Gastrocnemius medialis (tissue), 4 donors: ENCODE results near the gene CHST8. TPM values are rescaled to one million over a fixed set of nuclear protein-coding genes. Genes with fewer than 3 reads are reported as not detected.

Experiments
- ATAC-seq, 2 donors: fragments of 150-250 bp; one replicate each; pipeline ENCODE4 v1.9.1; 2016
- DNase-seq, 2 donors: peaks; one replicate each; pipeline ENCODE4 v3.0.0-alpha.2; 2019
- H3K27ac ChIP-seq, 4 donors: fragments of 200-600 bp; sonication (generic); 1 replicate in 1 of 4; 2 replicates in 3 of 4; pipeline ENCODE4 v1.5.1; 2016 to 2018; ENCODE audit warnings: mild to moderate bottlenecking in 2 of 4, moderate library complexity in 1 of 4
- H3K27me3 ChIP-seq, 3 donors: fragments of 200-600 bp; sonication (generic) in 2 of 3; 1 replicate in 1 of 3; 2 replicates in 2 of 3; pipeline versions ENCODE4 v1.5.1 to v1.6.0; 2016 to 2019; ENCODE audit warnings: mild to moderate bottlenecking in 1 of 3, moderate library complexity in 1 of 3
- H3K36me3 ChIP-seq, 2 donors: fragments of 200-600 bp; sonication (generic) in 1 of 2; one replicate each; pipeline ENCODE4 v1.5.1; 2017 to 2018
- H3K4me1 ChIP-seq, 2 donors: fragments of 200-600 bp; sonication (generic) in 1 of 2; one replicate each; pipeline ENCODE4 v1.5.1; 2016 to 2017; ENCODE audit warnings: mild to moderate bottlenecking in 2 of 2
- H3K4me3 ChIP-seq, 4 donors: fragments of 200-600 bp; sonication (generic) in 3 of 4; 1 replicate in 1 of 4; 2 replicates in 3 of 4; pipeline ENCODE4 v1.5.1; 2016 to 2019; ENCODE audit warnings: mild to moderate bottlenecking in 2 of 4
- H3K9me3 ChIP-seq, 3 donors: fragments of 200-600 bp; sonication (generic) in 2 of 3; 1 replicate in 1 of 3; 2 replicates in 2 of 3; pipeline ENCODE4 v1.5.1; 2016 to 2019
- CTCF ChIP-seq, 5 experiments: fragments of 450-650 bp in 3 of 5; fragments of 200-600 bp in 2 of 5; sonication (generic) in 2 of 5; IDR thresholded peaks in 4 of 5; conservative IDR thresholded peaks in 1 of 5; 1 replicate in 4 of 5; 2 replicates in 1 of 5; pipeline ENCODE4 v1.5.1; 2016 to 2019; ENCODE audit warnings: antibody characterized with exemption in 5 of 5, mild to moderate bottlenecking in 3 of 5, moderate library complexity in 3 of 5
- POLR2A ChIP-seq, 2 donors: fragments of 450-650 bp; IDR thresholded peaks; one replicate each; pipeline ENCODE4 v1.6.1; 2017; ENCODE audit warnings: antibody characterized with exemption in 2 of 2, mild to moderate bottlenecking in 2 of 2, moderate library complexity in 2 of 2
- in situ Hi-C, 4 donors: fragments of 200-750 bp; cut with MboI; loops; one replicate each; pipeline versions ENCODE4 v1.15.0 to v1.8.0; 2017; ENCODE audit warnings: low sequenced_read_pairs in 4 of 4
- intact Hi-C: fragments of 100-400 bp; cut with DNase I; formaldehyde crosslinking; loops from one replicate; pipeline ENCODE4 v1.15.1; 2023; ENCODE audit warnings: low total_unique reads
- total RNA-seq, 4 donors: library from RNA; depleted of rRNA; stranded (reverse); fragments of >200 nt; gene quantifications; one replicate each; pipeline versions ENCODE4 v1.1.0 to v1.2.3, GENCODE V29; 2016

The CHST8 gene
- total RNA-seq, 4 donors from 2014 or later: 0.29 to 0.46 TPM; not detected in 2

GRCh38 chr19:33677745-33678426 is 56.1 kb downstream of the CHST8 start:
- ATAC-seq (no peak), DNase-seq (no peak)
- intact Hi-C loops: no loop called here
- Histone ChIP-seq H3K27me3 (peaks cover 0 to 2% (median 2%) of the 10 kb centered on the region in 3 donors), H3K27ac (no peak overlapping the region), H3K4me3 (no peak overlapping the region), H3K36me3 (no peaks in the 10 kb centered on the region), H3K4me1 (no peaks in the 10 kb centered on the region), H3K9me3 (no peaks in the 10 kb centered on the region)
- in situ Hi-C loops: no loop called here
- TF ChIP-seq POLR2A (IDR thresholded peaks at IDR 0.05) (no peak), CTCF (IDR thresholded peaks at IDR 0.05 in 4 of 5, conservative IDR thresholded peaks at IDR 0.05 in 1 of 5) (no peak)

- intact Hi-C loops: no loop called here
- peaks cover under 1 to 11% (median 10%) of the 10 kb centered on the region in 3 donors for H3K27me3 ChIP-seq
- no peak overlapping the region for H3K4me3 ChIP-seq
- H3K9me3 ChIP-seq: no peaks in the 10 kb centered on the region
- H3K4me1 ChIP-seq: no peaks in the 10 kb centered on the region
- no peak overlapping the region for H3K27ac ChIP-seq
- TF ChIP-seq POLR2A (IDR thresholded peaks at IDR 0.05): no peak
- no peak for TF ChIP-seq CTCF (IDR thresholded peaks at IDR 0.05 in 4 of 5, conservative IDR thresholded peaks at IDR 0.05 in 1 of 5)
- H3K36me3 ChIP-seq: no peaks in the 10 kb centered on the region
- no peak for ATAC-seq
- no peak for DNase-seq
- in situ Hi-C loops: no loop called here
Observed at GRCh38 chr19:33678796-33679585, 57.2 kb downstream of the CHST8 start.

GRCh38 chr19:33679696-33680095 is 57.9 kb downstream of the CHST8 start:
- ATAC-seq (no peak), DNase-seq (no peak)
- in situ Hi-C loops: no loop called here
- H3K27me3 ChIP-seq: peaks cover 7 to 16% (median 15%) of the 10 kb centered on the region in 3 donors
- no peaks in the 10 kb centered on the region for H3K9me3 ChIP-seq
- H3K4me3 ChIP-seq: no peak overlapping the region
- H3K27ac ChIP-seq: no peak overlapping the region
- TF ChIP-seq POLR2A (IDR thresholded peaks at IDR 0.05) (no peak), CTCF (IDR thresholded peaks at IDR 0.05 in 4 of 5, conservative IDR thresholded peaks at IDR 0.05 in 1 of 5) (no peak)
- H3K36me3 ChIP-seq: no peaks in the 10 kb centered on the region
- H3K4me1 ChIP-seq: no peaks in the 10 kb centered on the region
- intact Hi-C loops: no loop called here

GRCh38 chr19:33681081-33681680 is 59.4 kb downstream of the CHST8 start:
- TF ChIP-seq POLR2A (IDR thresholded peaks at IDR 0.05): no peak
- TF ChIP-seq CTCF (IDR thresholded peaks at IDR 0.05 in 4 of 5, conservative IDR thresholded peaks at IDR 0.05 in 1 of 5): no peak
- peaks cover 21 to 31% (median 28%) of the 10 kb centered on the region in 3 donors for H3K27me3 ChIP-seq
- no peak overlapping the region for H3K27ac ChIP-seq
- DNase-seq (no peak), ATAC-seq (no peak)
- in situ Hi-C loops: no loop called here
- no peaks in the 10 kb centered on the region for H3K36me3 ChIP-seq
- intact Hi-C loops: no loop called here
- no peak overlapping the region for H3K4me3 ChIP-seq
- H3K4me1 ChIP-seq: no peaks in the 10 kb centered on the region
- no peaks in the 10 kb centered on the region for H3K9me3 ChIP-seq
